Measurements from ENCODE around the gene ESCO1.

DNA sequence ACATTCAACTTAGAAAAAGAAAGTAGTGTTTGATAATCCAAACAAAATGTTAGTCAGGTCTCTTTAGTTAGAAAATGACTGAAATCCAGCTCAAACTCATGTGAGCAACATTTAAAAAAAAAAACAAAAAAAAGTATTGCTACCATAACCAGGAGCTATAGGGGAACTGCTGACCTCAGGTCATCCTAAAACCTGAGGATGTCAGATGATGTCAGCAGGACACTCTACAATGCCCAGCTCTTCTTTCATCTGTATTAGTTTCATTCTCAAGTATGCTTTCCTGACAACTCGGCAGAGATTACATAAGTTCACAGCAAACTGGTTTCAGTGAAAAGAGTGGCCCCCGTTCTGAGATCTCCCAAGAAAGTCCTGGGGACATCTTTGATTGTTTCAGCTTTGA, 4.2 kb upstream of the ESCO1 start:
- no peak for TF ChIP-seq HNF1A (IDR thresholded peaks at IDR 0.05; ENCODE audit: low read depth)
- TF ChIP-seq HNF1A (CRISPR knock-in tag; IDR thresholded peaks at IDR 0.05; ENCODE audit: borderline replicate concordance) = no peak
- no peak for TF ChIP-seq ZNF709 (CRISPR knock-in tag; IDR thresholded peaks at IDR 0.05)
- TF ChIP-seq TAF1 (CRISPR knock-in tag; IDR thresholded peaks at IDR 0.05) = no peak
- TF ChIP-seq STAG1 (CRISPR knock-in tag; IDR thresholded peaks at IDR 0.05) = no peak
- TF ChIP-seq ZNF205 (CRISPR knock-in tag; IDR thresholded peaks at IDR 0.05) = no peak
- TF ChIP-seq ZNF607 (CRISPR knock-in tag; IDR thresholded peaks at IDR 0.05; ENCODE audit: borderline replicate concordance) = no peak
- TF ChIP-seq ZNF274 (CRISPR knock-in tag; IDR thresholded peaks at IDR 0.05) = no peak
- no peak for TF ChIP-seq JUN (CRISPR knock-in tag; IDR thresholded peaks at IDR 0.05)
- no peak for TF ChIP-seq ARHGAP35 (CRISPR knock-in tag; IDR thresholded peaks at IDR 0.05; ENCODE audit: borderline replicate concordance)
- TF ChIP-seq, protein P1, sequence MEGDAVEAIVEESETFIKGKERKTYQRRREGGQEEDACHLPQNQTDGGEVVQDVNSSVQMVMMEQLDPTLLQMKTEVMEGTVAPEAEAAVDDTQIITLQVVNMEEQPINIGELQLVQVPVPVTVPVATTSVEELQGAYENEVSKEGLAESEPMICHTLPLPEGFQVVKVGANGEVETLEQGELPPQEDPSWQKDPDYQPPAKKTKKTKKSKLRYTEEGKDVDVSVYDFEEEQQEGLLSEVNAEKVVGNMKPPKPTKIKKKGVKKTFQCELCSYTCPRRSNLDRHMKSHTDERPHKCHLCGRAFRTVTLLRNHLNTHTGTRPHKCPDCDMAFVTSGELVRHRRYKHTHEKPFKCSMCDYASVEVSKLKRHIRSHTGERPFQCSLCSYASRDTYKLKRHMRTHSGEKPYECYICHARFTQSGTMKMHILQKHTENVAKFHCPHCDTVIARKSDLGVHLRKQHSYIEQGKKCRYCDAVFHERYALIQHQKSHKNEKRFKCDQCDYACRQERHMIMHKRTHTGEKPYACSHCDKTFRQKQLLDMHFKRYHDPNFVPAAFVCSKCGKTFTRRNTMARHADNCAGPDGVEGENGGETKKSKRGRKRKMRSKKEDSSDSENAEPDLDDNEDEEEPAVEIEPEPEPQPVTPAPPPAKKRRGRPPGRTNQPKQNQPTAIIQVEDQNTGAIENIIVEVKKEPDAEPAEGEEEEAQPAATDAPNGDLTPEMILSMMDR (CRISPR knock-in tag; IDR thresholded peaks at IDR 0.05) = no peak
- no peak for TF ChIP-seq THYN1 (CRISPR knock-in tag; IDR thresholded peaks at IDR 0.05; ENCODE audit: borderline replicate concordance, low read depth)
